ENCODE results near the gene ATP6V0D1. TPM values are rescaled to one million over a fixed set of nuclear protein-coding genes. Genes with fewer than 3 reads are reported as not detected.
A peak's percentile ranks its signal among the peaks of the same experiment; 100 is the strongest.
"Not testable (repeated sequence)": the region's sequence is repeated elsewhere in the genome, so short reads cannot be mapped to it uniquely, and the experiment has no call there.

Gene ATP6V0D1
- total RNA-seq: 158 and 218 TPM in 2 replicates

DNA sequence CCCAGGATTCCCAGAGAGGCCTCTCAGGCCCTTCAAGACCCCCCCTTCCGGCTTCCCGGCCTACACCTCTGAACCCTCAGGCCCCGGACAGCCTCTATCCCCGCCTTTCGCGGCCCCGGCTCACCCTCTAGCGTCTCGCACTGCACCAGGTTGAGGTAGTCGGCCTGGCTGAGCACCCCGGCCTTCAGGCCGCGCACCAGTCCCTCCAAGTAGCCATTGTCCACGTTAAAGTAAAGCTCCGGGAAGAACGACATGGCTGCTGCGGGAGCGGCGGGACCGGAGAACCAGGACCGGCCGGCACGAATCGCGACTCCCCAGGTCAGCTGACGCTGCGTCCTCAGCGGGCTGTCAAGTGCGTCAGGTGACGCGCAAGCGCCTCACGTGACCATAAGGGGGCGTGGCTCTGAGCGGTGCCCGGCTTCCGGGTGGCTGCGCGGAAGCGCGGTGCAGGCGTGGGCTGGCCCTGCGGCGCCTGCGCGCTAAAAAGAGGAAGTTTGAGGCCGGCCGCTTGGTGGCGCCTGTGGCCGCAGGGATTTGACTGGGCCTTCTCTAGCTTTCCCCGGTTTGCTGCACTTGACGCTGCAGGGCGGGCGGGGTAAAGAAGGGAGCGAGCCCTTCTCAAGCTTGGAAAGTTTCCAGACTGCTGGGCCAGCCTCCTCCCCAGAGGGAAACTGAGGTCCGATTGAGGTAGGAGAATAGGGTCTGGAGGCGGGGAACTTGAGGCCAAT, at the start of gene ATP6V0D1:
TSS of gene ATP6V0D1 (minus strand) at position 325 of the 728 bp plus-strand sequence. CDS start at position 254, 71 bp downstream.
- DNase-seq (ENCODE audit: extremely low read depth, low read depth, low spot score): peak; percentile 76

DNA sequence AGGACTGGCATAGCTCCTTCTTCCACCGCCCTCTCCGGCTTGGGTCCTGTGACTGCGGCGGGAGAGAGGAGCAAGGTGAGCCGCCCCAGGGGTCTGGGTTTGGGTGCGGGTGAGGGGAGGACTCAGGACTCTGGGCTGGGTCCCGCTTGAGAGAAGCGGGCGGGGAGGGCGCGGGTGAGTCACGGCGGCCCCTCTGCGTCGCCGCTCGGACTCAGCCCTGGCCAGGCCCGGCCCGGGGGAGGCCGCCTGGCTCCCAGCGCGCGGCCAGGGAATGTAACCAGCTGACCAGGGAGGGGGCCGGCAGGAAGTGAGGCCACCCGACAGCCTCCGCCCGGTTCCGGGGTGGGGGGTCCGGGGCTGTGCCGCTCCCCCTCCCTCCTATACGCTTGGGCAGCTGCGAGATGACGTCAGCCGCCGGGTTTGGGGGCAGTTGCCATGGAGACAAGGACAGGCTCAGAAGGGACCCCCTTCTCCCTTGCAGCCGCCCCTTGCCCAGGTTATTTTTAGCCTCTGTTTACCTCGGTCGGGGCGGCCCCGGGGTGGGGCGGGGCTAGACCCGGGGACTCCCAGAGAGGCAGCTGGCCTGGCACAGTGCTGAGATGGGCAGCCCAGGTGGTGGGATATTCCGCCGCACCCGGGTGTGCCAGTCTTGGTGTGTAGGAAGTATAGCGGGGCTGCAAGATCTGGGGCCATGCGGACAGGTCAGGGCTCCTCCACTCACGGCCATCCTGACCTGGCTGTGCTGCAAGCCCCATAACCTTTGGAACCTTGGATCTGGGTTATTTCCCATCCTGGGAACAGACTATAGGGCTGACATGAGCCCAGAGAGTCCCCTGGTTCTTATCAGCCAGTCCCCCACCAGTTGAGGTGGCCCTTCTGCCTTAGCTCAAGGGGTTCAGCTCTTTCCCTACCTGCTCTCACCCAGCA, 49.3 kb upstream of the ATP6V0D1 start:
- DNase-seq (ENCODE audit: extremely low read depth, low read depth, low spot score): no peak

DNA sequence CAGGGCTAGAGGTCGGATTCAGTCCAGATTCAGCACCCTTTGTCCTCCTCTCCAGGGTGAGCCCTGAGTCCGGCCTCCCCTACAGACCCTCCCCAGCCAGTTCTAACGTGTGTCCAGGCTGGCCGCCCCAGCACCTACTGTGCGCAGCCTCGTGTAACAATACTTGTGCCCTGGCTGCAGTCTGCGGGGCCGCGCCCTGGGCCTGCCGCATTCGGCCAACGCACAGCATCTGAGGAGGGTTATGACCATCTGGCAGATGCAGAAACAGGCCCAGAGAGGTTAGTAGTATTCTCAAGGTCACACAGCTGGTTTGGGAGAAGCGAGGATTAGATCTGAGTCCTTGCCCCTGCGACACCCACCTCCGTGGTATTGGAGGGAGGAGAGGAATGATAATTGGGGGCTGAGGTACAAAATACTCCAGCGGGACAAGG, 48.6 kb upstream of the ATP6V0D1 start:
- DNase-seq (ENCODE audit: extremely low read depth, low read depth, low spot score): no peak

DNA sequence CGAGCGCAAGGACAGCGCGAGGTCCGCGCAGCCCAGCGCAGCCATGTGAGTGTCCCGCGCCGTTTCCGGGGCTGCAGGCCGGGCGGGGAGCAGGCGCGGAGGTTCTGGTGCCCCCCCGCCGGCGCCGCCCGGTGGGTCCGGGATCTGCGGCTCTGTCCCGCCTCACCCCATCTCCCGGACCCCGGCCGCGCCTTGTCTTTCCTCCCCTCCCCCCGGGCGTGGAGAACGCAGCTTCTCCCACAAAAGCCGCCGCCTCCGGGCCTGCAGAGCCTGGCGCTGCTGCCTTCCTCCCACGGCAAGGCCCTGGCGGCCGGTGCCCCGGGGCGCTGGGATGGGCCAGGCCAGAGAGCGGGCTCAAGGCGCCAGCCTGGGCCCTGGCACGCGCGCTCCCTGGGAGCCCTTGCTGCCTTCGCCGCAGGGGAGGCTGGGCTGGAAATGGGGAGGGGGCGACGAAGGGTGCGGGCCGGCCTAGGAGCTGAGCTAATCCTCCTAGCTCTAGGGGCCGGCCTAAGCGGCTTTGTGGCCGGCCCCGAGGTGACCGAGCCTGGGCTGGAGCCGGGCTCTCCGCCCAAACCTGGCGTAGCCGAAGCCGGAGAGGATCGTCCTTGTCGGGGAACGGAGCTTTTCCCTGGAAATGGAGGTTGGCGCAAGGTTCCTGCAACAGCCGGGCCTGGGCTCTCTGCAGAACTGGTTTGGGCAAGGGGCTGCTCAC, 48.1 kb upstream of the ATP6V0D1 start:
- DNase-seq (ENCODE audit: extremely low read depth, low read depth, low spot score): no peak

DNA sequence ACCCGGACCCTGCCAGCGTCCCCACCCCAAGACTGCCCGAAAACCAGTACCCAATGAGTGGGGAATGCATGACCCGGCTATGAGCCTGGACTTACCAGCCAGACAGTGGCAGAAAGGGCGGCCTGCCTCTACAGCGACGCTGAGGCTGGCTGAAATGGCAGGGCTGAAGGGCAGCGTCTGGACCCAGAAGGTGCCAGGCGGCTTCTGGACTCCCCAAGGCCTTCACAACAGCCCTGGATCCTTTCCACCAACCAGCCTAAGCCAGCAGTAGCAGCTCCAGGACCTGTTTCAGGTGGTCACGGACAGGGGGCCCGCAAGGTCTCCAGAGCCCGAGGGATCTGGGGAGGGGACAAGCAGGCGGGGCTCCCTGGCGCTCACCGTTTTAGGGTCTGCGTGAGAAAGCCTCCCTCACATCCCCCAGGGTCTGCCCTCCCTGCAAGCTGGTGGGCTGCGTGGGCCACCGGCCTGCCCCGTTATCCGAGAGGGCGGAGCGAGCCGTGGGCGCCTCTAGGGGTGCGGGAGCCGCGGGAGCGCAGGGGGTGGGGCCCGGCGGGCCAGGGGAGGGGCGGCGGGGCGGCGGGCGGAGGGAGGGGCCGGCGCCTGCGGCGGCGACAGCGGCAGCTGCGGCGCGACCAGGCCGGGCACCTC, 47.4 kb upstream of the ATP6V0D1 start, which contains the start of gene RIPOR1:
TSS of gene RIPOR1 (plus strand) at position 608 of the 648 bp plus-strand sequence. CDS start 9,618 bp downstream, outside the sequence.
- DNase-seq (ENCODE audit: extremely low read depth, low read depth, low spot score): no peak

DNA sequence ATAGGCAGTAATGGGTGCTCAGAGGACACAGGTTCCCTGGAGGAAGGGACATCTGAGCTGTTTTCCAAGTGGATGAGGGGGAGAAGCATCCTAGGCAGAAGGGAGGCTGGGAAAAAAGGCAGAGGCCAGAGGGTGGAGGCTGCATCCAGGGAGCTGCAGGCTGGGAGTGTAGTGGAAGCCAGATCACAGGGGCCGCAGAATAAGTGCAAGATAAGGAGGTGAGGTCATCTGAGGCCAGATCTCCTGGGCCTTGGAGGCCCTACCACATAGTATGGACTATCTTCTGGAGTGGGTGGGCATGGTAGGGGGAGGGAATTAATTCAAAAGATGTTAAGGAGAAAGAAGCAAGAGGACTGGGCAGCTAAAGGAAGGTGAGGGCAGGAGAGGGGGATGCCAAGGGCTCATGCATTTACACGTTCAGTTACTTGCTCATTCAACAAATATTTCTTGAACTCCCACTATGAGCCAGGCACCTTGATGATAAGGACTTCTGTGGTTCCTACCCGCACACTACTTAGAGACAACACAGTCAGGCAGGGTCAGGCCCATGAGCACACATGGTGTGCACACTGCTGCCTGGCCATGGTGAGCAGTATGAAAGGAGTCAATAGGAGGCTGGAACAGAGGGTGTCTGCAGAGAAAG, 45.3 kb upstream of the ATP6V0D1 start:
- DNase-seq (ENCODE audit: extremely low read depth, low read depth, low spot score): no peak

DNA sequence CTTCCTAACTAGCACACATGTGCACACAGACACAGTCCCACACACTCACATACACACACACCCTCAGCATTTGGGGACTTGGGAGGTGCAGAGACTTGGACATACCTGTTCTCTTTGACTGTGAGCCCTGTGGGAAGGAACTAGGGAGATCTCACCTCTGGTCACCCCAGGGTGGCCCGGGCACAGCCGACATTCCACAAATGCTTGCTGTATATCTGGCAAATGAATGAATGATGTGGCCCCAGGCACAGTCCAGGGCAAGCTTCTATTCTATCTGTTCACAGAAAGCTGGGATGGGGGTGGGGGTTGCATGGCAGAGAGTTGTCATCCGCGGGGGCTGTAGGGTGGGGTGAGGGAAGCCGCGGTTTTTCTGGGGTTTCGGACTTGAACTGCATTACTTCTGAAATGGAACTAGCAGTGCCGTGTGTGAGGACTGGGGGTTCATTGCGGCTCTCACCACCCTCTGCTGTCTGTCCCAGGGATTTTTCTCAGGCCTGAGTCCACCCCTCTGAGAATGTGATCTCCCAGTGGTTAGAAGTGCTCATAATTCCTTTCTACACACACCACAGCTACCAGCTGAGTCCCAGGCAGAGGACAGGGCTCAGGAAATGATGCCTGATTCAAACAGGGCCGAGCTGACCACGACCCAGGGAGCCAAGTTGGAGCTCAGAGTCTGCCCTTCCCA, 44.4 kb upstream of the ATP6V0D1 start:
- no peak for DNase-seq (ENCODE audit: extremely low read depth, low read depth, low spot score)

DNA sequence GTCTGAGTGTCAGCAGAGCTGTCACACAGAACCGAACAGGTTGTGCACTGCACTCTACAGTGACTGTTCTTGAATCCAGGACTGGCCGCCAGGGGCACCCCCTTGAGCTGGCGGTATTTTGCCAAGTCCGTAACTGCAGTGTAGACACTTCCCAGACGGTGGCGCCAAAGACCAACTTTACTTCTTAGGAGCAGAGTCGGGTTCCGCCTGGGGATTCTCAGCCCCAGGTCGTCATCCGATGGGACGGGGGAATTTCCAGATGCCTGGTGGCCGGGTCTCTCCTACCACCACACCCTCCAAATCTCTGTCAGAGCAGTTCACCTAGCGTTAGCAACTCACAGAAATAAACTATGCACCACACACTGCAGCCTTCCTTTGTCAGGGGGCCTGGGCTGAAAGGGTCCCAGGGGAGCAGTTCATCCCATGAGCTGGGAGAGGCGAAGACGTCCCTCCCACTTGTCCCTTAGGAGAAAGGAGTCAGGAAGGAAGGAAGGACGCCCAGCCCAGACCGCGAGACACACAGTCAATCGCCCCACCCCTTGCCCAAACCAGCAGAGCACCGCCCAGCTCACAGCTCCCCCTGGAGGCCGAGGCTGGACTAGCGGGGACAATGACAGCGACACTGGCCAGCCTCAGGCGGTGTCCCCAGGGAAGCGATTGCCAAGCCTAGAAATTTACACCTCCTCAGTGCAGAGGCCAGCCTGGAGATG, 40.3 kb upstream of the ATP6V0D1 start:
- peak; percentile 92 for DNase-seq (ENCODE audit: extremely low read depth, low read depth, low spot score)

DNA sequence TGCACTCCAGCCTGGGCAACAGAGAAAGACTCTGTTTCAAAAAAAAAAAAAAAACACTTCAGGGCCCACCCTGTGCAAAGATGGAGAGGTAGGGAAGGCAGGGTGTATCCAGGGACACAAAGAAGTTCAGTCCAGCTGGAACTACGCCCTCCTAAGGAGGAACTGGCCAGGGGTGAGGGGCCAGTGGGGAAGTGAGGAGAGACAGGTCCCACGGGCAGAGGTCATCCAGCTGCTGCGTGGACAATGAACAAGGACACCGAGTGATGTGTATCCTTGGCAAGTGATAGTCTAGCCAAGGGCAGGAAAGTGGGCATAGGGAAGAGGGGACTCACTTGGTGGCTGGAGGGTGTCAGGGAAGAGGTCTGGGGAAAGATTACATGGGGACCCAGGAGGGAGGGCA, 38.3 kb upstream of the ATP6V0D1 start:
- DNase-seq (ENCODE audit: extremely low read depth, low read depth, low spot score): no peak

DNA sequence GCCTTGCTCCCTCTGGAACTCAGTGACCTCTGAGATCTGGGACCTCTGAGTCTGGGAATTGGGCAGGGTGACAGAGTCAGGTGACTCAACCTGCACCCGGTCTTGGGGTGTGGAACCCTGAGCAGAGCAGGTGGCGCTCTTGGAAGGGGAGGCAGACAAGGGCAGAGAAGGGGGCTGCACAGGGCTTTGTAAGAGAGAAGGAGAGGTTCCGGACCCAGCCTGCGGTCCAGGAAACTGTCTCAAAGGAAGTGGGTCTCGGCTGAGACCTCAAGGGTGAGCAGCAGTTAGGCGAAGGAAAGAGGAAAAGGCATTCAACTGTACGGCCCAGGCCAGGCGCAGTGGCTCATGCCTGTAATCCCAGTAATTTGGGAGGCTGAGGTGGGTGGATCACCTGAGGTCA, 37.7 kb upstream of the ATP6V0D1 start:
- no peak for DNase-seq (ENCODE audit: extremely low read depth, low read depth, low spot score)

DNA sequence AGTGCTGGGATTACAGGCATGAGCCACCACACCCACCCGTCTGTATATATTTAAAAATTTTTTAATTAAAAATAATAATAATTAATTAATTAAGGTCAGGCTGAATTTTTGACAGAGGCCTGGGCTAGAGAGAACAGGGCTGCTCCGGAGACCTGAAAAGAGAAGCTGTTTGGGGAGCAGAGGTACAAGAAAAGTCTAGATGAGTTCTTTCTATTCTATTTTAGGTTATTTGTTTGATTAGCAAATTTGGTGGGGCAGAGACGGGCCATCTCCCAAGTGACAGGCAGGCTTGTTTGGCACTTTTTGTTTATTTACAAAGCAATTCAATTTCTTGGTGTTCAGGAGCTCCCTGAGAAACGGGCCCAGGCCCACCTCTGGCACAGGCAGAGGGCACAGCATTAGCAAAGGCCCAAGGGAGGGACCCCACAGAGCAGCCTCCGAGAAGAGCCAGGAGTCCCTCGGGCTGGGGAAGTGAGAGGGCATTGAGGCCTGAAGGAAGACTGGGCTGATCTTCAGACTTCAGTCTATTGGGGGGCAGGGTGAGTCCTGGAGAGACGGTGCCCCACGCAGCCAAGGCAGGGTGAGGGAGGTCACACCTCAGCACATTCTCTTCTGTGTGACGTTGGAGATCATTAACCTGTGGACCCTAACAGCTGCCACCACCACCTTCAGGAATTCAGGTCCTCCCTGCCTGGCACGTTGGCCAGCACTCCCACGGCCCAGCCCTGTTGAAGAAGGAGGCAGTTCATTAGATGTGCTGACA, 36.9 kb upstream of the ATP6V0D1 start:
- DNase-seq (ENCODE audit: extremely low read depth, low read depth, low spot score): no peak

DNA sequence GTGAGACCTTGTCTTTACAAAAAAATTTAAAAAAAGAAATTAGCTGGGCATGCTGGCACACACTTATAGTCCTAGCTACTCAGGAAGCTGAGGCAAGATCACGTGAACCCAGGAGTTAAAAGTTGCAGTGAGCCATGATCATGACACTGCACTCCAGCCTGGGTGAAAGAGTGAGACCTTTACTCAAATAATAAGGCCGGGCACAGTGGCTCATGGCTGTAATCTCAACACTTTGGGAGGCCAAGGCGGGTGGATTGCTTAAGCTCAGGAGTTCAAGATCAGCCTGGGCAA, 36.1 kb upstream of the ATP6V0D1 start:
- DNase-seq (ENCODE audit: extremely low read depth, low read depth, low spot score): no peak

DNA sequence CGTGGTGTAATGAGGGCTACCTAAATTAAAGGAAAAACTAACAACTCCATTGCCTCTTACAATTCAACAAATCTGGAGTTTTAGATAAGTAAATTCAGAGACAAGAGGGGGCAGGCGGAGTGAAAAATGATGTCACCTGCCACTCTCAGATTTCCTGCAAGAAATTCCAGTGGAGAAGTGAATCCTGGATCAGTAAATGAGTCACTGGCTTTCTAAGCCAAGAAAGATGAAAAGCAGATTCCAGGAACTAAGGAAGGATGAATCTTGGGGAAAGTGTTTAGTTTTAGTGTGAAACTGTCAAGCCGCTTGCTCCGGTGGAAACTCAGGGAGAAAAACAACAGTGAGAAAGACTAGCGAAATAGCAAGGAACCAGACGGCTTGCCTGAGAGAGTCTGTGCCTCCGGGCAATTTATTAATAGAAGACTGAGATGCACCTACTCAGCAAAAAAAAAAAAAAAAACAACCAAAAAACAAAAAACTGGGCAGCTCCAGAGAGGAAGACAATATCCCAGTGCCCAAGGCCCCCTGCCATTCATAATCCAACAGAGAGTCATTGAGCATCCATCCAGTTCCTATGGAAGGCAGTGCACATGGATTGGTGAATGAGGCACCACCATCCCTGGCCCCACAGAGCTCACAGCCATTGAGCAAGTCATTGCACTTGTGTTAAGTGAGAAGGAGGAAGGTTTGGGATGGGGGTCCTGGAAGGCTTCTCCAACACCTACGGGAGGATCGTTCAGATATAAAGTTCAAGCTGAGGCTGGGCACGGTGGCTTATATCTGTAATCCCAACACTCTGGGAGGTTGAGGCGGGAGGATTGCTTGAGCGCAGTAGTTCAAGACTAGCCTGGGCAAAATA, 35.6 kb upstream of the ATP6V0D1 start:
- no peak for DNase-seq (ENCODE audit: extremely low read depth, low read depth, low spot score)

DNA sequence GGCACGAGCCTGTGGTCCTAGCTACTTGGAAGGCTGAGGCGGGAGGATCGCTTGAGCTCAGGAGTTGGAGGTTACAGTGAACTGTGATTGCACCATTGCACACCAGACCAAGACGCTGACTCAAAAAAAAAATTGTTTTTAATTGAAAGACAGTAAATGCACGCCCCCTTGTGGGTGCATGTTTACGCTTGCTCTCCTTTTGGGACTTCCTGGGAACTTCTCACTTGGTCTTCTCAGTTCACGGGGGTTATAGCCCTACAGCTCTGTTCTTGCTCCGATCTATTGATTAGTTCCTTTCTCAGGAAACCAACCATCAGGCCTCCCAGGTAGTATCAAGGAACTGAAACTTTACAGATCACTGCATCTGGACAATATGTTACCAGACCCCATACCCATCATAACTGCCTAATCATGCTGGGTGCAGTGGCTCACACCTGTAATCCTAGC, 33.4 kb upstream of the ATP6V0D1 start:
- peak; percentile 72 for DNase-seq (ENCODE audit: extremely low read depth, low read depth, low spot score)

DNA sequence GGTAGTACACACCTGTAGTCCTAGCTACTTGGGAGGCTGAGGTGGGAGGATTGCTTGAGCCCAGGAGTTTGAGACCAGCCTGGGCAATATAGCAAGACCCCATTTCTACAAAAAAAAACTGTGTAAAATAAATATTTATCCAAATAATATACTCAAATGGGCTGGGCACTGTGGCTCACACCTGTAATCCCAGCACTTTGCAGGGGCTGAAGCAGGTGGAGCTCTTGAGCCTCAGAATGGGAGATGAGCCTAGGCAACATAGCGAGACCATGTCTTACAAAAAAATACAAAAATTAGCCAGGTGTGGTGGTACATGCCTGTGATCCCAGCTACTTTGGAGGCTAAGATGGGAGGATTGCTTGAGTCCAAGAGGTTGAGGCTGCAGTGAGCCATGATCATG, 32.9 kb upstream of the ATP6V0D1 start:
- DNase-seq (ENCODE audit: extremely low read depth, low read depth, low spot score): not testable (repeated sequence)

DNA sequence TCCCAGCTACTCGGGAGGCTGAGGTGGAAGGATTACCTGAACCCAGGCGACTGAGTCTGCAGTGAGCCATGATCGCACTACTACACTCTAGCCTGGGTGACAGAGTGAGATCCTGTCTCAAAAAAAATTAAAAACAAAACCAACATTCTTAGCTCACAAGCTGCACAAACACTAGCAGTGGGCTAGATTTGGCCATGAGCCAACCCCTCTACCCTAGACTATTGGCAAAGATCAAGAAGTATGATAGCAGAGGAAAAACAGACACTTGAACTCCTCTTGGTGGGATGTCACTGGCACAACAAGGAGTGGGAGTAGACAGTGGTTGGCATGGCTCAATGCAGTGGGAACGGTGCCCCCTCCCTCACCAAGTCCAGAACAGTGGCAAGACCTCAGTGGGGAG, 28.1 kb upstream of the ATP6V0D1 start:
- DNase-seq (ENCODE audit: extremely low read depth, low read depth, low spot score): no peak

DNA sequence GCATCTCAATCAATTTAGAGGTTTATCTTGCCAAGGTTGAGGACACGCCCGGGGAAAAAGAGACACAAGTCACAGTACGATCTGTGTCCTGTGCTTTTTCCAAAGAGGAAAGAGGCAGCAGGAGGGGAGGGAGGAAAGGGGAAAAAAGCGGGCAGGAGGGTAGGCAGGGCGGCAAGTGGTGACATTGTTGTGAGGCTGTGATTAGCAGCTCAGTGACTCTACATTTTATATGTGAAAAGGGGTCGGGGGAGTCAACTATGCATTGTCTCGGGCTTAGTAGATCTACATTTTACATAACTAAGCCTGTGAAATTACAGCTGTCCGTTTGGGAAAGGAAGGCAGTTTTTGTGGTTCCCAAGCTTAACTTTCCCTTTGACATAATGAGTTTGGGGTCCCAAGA, 25.5 kb upstream of the ATP6V0D1 start:
- no peak for DNase-seq (ENCODE audit: extremely low read depth, low read depth, low spot score)
